Gastroesophageal sphincter (tissue), 4 donors: ENCODE results near the gene ACSF2. TPM values are rescaled to one million over a fixed set of nuclear protein-coding genes. Genes with fewer than 3 reads are reported as not detected.
"Not testable (repeated sequence)": the region's sequence is repeated elsewhere in the genome, so short reads cannot be mapped to it uniquely, and the experiment has no call there.

Experiments
- ATAC-seq: fragments of 150-250 bp; one replicate; pipeline ENCODE4 v1.9.1; 2016; ENCODE audit warnings: mild to moderate bottlenecking, moderate library complexity
- H3K27ac ChIP-seq, 4 donors: fragments of 200-600 bp; sonication (generic) in 3 of 4; 1 replicate in 3 of 4; 2 replicates in 1 of 4; pipeline ENCODE4 v1.5.1; 2016 to 2019
- H3K27me3 ChIP-seq: fragments of 200-600 bp; sonication (generic); one replicate; pipeline ENCODE4 v1.5.1; 2019
- H3K36me3 ChIP-seq, 2 donors: fragments of 200-600 bp; sonication (generic); one replicate each; pipeline ENCODE4 v1.5.1; 2019; ENCODE audit warnings: control low read depth in 1 of 2
- H3K4me1 ChIP-seq, 3 donors: fragments of 200-600 bp; sonication (generic); 1 replicate in 2 of 3; 2 replicates in 1 of 3; pipeline ENCODE4 v1.5.1; 2016 to 2019; ENCODE audit warnings: control low read depth in 2 of 3
- H3K4me3 ChIP-seq, 2 donors: fragments of 200-600 bp; sonication (generic); one replicate each; pipeline ENCODE4 v1.5.1; 2019; ENCODE audit warnings: mild to moderate bottlenecking in 1 of 2, moderate library complexity in 1 of 2
- H3K9me3 ChIP-seq, 3 donors: fragments of 200-600 bp; sonication (generic); one replicate each; pipeline ENCODE4 v1.5.1; 2017 to 2019; ENCODE audit warnings: control low read depth in 2 of 3
- EP300 ChIP-seq: sonication (generic); formaldehyde crosslinking; IDR thresholded peaks from one replicate; pipeline ENCODE4 v1.6.1; 2017; ENCODE audit warnings: antibody characterized with exemption, mild to moderate bottlenecking
- POLR2A ChIP-seq, 2 donors: fragments of 450-650 bp; IDR thresholded peaks; one replicate each; pipeline ENCODE4 v1.6.1; 2017; ENCODE audit warnings: antibody characterized with exemption in 2 of 2, mild to moderate bottlenecking in 2 of 2, moderate library complexity in 1 of 2
- POLR2AphosphoS5 ChIP-seq: sonication (generic); formaldehyde crosslinking; IDR thresholded peaks from one replicate; pipeline ENCODE4 v1.6.1; 2017; ENCODE audit warnings: antibody characterized with exemption
- WGBS, 2 donors: methylation state at CpG; one replicate each; pipeline ENCODE4 v1.1.5; 2018; ENCODE audit warnings: low coverage in 1 of 2; 5-methylcytosine and 5-hydroxymethylcytosine counted together
- total RNA-seq, 4 donors: library from RNA; depleted of rRNA; stranded (reverse); fragments of >200 nt; gene quantifications; one replicate each; pipeline ENCODE4 v1.1.0, GENCODE V29; 2016
- TF ChIP-seq, protein P1 (sequence below), 4 experiments: fragments of 200-600 bp in 2 of 4; fragments of 450-650 bp in 2 of 4; sonication (generic) in 1 of 4; IDR thresholded peaks; one replicate each; pipeline ENCODE4 v1.5.1; 2017 to 2019; ENCODE audit warnings: antibody characterized with exemption in 4 of 4, mild to moderate bottlenecking in 2 of 4, moderate library complexity in 2 of 4

Gene ACSF2
- total RNA-seq, 4 donors from 2014 or later, result 11.5 to 23.3 (median 16.1) TPM

- no peak overlapping the region for H3K4me3 ChIP-seq
Observed at GRCh38 chr17:50469671-50470305, 43.8 kb downstream of the ACSF2 start.

GRCh38 chr17:50470426-50470825 is 44.4 kb downstream of the ACSF2 start:
- Histone ChIP-seq H3K36me3 (peaks cover 0 to 19% of the 10 kb centered on the region in 2 donors), H3K27ac (no peak overlapping the region), H3K4me1 (peaks cover 0 to 18% (median 12%) of the 10 kb centered on the region in 3 donors), H3K9me3 (no peaks in the 10 kb centered on the region), H3K4me3 (no peak overlapping the region), H3K27me3 (peaks cover 39% of the 10 kb centered on the region)
- WGBS, 2 donors, result 100% methylated on average over 1 of the region's 6 CpGs
- no peak for ATAC-seq
- TF ChIP-seq POLR2AphosphoS5, result no peak

More at GRCh38 chr17:50469671-50470305, 43.8 kb downstream of the ACSF2 start:
- no peak overlapping the region for H3K27ac ChIP-seq
- peaks cover 39% of the 10 kb centered on the region for H3K27me3 ChIP-seq
- peaks cover 0 to 18% (median 12%) of the 10 kb centered on the region in 3 donors for H3K4me1 ChIP-seq
- no peak for ATAC-seq
- H3K9me3 ChIP-seq, result no peaks in the 10 kb centered on the region
- peaks cover 0 to 24% of the 10 kb centered on the region in 2 donors for H3K36me3 ChIP-seq
- WGBS, 2 donors, result 63 to 67% methylated on average over 1 to 9 of the region's 19 CpGs
- TF ChIP-seq POLR2AphosphoS5 (no peak), POLR2A (IDR thresholded peaks at IDR 0.05) (no peak), EP300 (no peak)
- TF ChIP-seq, protein P1, sequence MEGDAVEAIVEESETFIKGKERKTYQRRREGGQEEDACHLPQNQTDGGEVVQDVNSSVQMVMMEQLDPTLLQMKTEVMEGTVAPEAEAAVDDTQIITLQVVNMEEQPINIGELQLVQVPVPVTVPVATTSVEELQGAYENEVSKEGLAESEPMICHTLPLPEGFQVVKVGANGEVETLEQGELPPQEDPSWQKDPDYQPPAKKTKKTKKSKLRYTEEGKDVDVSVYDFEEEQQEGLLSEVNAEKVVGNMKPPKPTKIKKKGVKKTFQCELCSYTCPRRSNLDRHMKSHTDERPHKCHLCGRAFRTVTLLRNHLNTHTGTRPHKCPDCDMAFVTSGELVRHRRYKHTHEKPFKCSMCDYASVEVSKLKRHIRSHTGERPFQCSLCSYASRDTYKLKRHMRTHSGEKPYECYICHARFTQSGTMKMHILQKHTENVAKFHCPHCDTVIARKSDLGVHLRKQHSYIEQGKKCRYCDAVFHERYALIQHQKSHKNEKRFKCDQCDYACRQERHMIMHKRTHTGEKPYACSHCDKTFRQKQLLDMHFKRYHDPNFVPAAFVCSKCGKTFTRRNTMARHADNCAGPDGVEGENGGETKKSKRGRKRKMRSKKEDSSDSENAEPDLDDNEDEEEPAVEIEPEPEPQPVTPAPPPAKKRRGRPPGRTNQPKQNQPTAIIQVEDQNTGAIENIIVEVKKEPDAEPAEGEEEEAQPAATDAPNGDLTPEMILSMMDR (IDR thresholded peaks at IDR 0.05), result no peak

DNA sequence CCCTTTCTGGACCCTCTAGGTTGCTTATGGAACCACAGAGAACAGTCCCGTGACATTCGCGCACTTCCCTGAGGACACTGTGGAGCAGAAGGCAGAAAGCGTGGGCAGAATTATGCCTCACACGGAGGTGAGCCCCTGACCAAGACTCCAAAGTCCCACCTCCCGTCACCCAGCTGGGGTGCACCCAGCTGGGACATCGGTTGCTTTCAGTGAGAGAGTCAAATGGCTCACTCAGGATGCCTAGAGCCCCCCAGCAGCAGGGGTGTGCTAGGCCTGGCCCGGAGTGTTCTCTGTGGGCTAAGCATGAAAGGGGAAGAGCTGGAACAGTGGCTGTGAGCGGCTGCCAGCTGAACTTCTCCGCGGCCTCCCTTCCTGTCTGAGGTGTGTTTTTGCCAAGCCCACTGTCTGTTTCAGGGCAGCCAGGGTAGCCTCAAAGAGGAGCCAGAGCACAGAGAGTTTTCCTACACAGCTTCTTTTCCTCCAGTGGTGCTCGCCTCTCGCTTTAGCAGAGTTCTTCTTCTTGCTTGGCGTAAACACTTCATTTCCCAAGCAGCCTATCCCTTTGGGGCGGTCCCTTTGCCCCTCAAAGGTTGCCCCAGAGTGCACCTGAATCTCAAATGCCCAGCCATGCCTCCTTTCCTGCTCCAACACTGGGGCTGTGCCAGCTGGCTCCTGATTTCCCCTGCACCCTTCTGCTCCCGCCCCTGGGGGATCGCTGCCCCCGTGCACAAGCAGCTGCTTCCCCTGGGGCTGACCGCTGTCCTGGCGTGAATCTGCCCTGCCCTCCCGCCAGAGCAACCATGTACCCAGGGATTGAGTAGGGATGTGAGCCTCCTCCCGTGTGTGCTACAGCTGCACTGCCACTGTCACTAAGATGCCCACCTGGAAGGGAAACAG is 45.2 kb downstream of the ACSF2 start:
- no peak for ATAC-seq
- peaks cover 41% of the 10 kb centered on the region for H3K27me3 ChIP-seq
- 89% methylated on average over 6 of the region's 22 CpGs; no CpG with 5 or more reads in 1 of the 2 donors for WGBS, 2 donors
- no peaks in the 10 kb centered on the region for H3K9me3 ChIP-seq
- H3K4me1 ChIP-seq, result peaks cover 0 to 18% (median 12%) of the 10 kb centered on the region in 3 donors
- no peak for TF ChIP-seq POLR2AphosphoS5
- TF ChIP-seq POLR2A (IDR thresholded peaks at IDR 0.05), result no peak
- TF ChIP-seq, protein P1 (IDR thresholded peaks at IDR 0.05), result no peak
- no peak for TF ChIP-seq EP300
- peaks cover 0 to 17% of the 10 kb centered on the region in 2 donors for H3K36me3 ChIP-seq
- H3K27ac ChIP-seq, result no peak overlapping the region
- no peak overlapping the region for H3K4me3 ChIP-seq

DNA sequence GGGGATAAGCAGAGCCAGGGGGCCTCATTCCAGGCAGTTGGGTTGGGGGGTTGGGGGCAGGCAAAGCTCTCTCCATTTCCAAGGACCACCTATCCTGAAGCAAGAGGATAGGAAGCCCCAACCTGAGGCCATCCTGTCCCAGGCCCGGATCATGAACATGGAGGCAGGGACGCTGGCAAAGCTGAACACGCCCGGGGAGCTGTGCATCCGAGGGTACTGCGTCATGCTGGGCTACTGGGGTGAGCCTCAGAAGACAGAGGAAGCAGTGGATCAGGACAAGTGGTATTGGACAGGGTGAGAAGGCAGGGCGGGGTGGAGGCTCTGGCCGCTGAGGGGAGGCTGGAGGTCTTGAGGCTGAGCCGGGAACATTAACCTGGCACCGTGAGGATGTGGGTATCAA is 46.3 kb downstream of the ACSF2 start:
- TF ChIP-seq, protein P1 (IDR thresholded peaks at IDR 0.05), result no peak
- TF ChIP-seq POLR2AphosphoS5, result no peak
- ATAC-seq, result no peak
- 100% methylated on average over 2 of the region's 10 CpGs; no CpG with 5 or more reads in 1 of the 2 donors for WGBS, 2 donors
- no peak overlapping the region for H3K4me3 ChIP-seq
- peaks cover 41% of the 10 kb centered on the region for H3K27me3 ChIP-seq
- H3K36me3 ChIP-seq, result peaks cover 0 to 17% of the 10 kb centered on the region in 2 donors
- H3K9me3 ChIP-seq, result no peaks in the 10 kb centered on the region
- peaks cover 0 to 18% (median 12%) of the 10 kb centered on the region in 3 donors for H3K4me1 ChIP-seq
- H3K27ac ChIP-seq, result no peak overlapping the region

DNA sequence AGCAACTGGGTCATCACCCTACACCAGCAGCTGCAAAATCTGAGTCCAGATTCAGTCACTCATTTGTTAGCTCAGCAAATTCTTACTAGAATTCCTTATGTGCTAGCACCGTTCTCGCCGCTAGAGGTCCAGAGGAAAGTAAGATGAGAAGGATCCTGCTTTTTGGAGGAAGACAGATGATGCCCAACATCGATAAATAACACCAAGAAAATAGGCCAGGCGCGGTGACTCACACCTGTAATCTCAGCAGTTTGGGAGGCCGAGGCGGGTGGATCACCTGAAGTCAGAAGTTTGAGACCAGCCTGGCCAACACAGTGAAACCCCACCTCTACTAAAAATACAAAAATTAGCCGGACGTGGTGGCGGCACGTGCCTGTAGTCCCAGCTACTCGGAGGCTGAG is 46.7 kb downstream of the ACSF2 start:
- 71 to 84% methylated on average over 6 to 12 of the region's 13 CpGs for WGBS, 2 donors
- H3K4me1 ChIP-seq, result peaks cover 0 to 21% (median 12%) of the 10 kb centered on the region in 3 donors
- peaks cover 0 to 17% of the 10 kb centered on the region in 2 donors for H3K36me3 ChIP-seq
- H3K9me3 ChIP-seq, ATAC-seq, H3K27ac ChIP-seq, H3K4me3 ChIP-seq: not testable (repeated sequence)
- peaks cover 37% of the 10 kb centered on the region for H3K27me3 ChIP-seq
